ENCODE data around the gene PARP12.

DNA sequence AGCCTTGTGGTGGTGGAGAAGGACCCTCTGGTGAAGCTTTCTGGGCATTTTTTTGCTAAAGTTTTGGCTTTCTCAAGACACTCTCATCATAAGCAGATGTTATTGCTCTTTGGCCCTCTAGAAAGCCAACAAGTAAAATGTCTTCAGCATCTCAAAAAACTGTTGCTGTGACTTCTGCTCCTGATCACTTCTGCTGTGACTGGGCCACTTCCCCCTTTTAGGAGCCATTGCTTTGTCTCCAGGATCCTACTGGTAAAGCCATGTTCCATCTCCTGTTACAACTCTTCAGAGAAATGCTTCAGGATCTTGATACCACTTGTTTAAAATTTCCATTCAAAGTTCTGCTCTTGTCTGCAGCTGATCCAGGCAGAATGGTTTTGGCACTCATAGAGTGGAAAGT lies 10.9 kb downstream of the PARP12 start:
- TF ChIP-seq, protein P1, sequence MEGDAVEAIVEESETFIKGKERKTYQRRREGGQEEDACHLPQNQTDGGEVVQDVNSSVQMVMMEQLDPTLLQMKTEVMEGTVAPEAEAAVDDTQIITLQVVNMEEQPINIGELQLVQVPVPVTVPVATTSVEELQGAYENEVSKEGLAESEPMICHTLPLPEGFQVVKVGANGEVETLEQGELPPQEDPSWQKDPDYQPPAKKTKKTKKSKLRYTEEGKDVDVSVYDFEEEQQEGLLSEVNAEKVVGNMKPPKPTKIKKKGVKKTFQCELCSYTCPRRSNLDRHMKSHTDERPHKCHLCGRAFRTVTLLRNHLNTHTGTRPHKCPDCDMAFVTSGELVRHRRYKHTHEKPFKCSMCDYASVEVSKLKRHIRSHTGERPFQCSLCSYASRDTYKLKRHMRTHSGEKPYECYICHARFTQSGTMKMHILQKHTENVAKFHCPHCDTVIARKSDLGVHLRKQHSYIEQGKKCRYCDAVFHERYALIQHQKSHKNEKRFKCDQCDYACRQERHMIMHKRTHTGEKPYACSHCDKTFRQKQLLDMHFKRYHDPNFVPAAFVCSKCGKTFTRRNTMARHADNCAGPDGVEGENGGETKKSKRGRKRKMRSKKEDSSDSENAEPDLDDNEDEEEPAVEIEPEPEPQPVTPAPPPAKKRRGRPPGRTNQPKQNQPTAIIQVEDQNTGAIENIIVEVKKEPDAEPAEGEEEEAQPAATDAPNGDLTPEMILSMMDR (IDR thresholded peaks at IDR 0.05): no peak
- no peak for TF ChIP-seq EZH2 (IDR thresholded peaks at IDR 0.05)

Data from neural progenitor cell (in vitro differentiated cells).